ENCODE measurements around the gene EDN3. TPM values are rescaled to one million over a fixed set of nuclear protein-coding genes. Genes with fewer than 3 reads are reported as not detected.

Gene EDN3
- total and polyA plus RNA-seq, 2 donors (not counting 3 experiments of a cell fraction or from before 2014, with no cell fraction given), result not detected

- DNase-seq (ENCODE audit: low read depth, low spot score), result no peak
- Histone ChIP-seq H3K36me3 (ENCODE audit: control insufficient read depth in 2 of 2, extremely low read depth in 1 of 2, insufficient read depth in 2 of 2, low read length in 2 of 2) (no peaks in the 10 kb centered on the region), H3K9me3 (replicated peaks; ENCODE audit: control insufficient read depth, insufficient read depth, low read length) (no peaks in the 10 kb centered on the region), H3K79me2 (ENCODE audit: control insufficient read depth, insufficient read depth, low read length) (no peaks in the 10 kb centered on the region), H4K20me1 (replicated peaks; ENCODE audit: control insufficient read depth, extremely low read depth, insufficient read depth, low read length) (no peaks in the 10 kb centered on the region), H3K27me3 (ENCODE audit: control insufficient read depth in 2 of 2, insufficient read depth in 2 of 2, low read length in 2 of 2) (no peaks in the 10 kb centered on the region), H3K27ac (ENCODE audit: insufficient read depth, low read depth, low read length) (no peak overlapping the region), H3K4me1 (ENCODE audit: control insufficient read depth, extremely low read depth, insufficient read depth, low read length) (no peaks in the 10 kb centered on the region), H3K9ac (replicated peaks; ENCODE audit: extremely low read depth, insufficient read depth, low read length) (no peak overlapping the region), H3K9me1 (replicated peaks; ENCODE audit: control insufficient read depth, extremely low read depth, insufficient read depth, low read length) (no peaks in the 10 kb centered on the region), H3K4me3 (replicated peaks in 1 of 3; ENCODE audit: insufficient read depth in 1 of 3, low read depth in 1 of 3, low read length in 3 of 3) (no peak overlapping the region), H2AFZ (ENCODE audit: low read depth, low read length) (no peak overlapping the region), H3K4me2 (ENCODE audit: insufficient read depth, low read length) (no peak overlapping the region)
- no peak for FAIRE-seq
- dilution Hi-C loops (cut with MboI; ENCODE audit: extremely low pct_ligation_motif_present, low sequenced_read_pairs), result no loop called here
- ChIA-PET POLR2A (no interaction called here), CTCF (no interaction called here)
- TF ChIP-seq, protein P1, sequence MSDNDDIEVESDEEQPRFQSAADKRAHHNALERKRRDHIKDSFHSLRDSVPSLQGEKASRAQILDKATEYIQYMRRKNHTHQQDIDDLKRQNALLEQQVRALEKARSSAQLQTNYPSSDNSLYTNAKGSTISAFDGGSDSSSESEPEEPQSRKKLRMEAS (IDR thresholded peaks at IDR 0.05; ENCODE audit: insufficient read depth, insufficient read length), result no peak
- TF ChIP-seq POLR2A (IDR thresholded peaks at IDR 0.05; ENCODE audit: low read depth, low read length) (no peak), POLR2AphosphoS5 (IDR thresholded peaks at IDR 0.05; ENCODE audit: insufficient read depth, low read depth, low read length) (no peak), JUN (IDR thresholded peaks at IDR 0.05; ENCODE audit: borderline replicate concordance, insufficient read depth, insufficient read length, low read depth) (no peak), GATA2 (IDR thresholded peaks at IDR 0.05; ENCODE audit: insufficient read depth, insufficient read length, low read depth, low read length) (no peak), MYC (IDR thresholded peaks at IDR 0.05; ENCODE audit: low read depth, low read length) (no peak), FOS (IDR thresholded peaks at IDR 0.05; ENCODE audit: borderline replicate concordance, insufficient read depth, low read length) (no peak), EZH2 (IDR thresholded peaks at IDR 0.05; ENCODE audit: borderline replicate concordance, low read depth, low read length, severe bottlenecking) (no peak)
- TF ChIP-seq, protein P2, sequence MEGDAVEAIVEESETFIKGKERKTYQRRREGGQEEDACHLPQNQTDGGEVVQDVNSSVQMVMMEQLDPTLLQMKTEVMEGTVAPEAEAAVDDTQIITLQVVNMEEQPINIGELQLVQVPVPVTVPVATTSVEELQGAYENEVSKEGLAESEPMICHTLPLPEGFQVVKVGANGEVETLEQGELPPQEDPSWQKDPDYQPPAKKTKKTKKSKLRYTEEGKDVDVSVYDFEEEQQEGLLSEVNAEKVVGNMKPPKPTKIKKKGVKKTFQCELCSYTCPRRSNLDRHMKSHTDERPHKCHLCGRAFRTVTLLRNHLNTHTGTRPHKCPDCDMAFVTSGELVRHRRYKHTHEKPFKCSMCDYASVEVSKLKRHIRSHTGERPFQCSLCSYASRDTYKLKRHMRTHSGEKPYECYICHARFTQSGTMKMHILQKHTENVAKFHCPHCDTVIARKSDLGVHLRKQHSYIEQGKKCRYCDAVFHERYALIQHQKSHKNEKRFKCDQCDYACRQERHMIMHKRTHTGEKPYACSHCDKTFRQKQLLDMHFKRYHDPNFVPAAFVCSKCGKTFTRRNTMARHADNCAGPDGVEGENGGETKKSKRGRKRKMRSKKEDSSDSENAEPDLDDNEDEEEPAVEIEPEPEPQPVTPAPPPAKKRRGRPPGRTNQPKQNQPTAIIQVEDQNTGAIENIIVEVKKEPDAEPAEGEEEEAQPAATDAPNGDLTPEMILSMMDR (IDR thresholded peaks at IDR 0.05; ENCODE audit: extremely low read depth in 1 of 2, insufficient read depth in 1 of 2, low read depth in 1 of 2, low read length in 2 of 2), result no peak
- no TSS peak for BruUV-seq (replicated peaks)
- intact Hi-C loops (cut with micrococcal nuclease), result no loop called here
Observed at GRCh38 chr20:59309218-59309617, 8.8 kb downstream of the EDN3 start.

Data from endothelial cell of umbilical vein (primary cell).